Renal pelvis (tissue), 4 donors: ENCODE data around the gene SYT3. TPM values are rescaled to one million over a fixed set of nuclear protein-coding genes. Genes with fewer than 3 reads are reported as not detected.

ENCODE experiments used
- DNase-seq: peaks from one replicate; pipeline ENCODE4 v3.0.0-alpha.2; 2013
- polyA plus RNA-seq, 3 donors: library from polyadenylated mRNA; unstranded; fragments of 120-200 nt; gene quantifications; one replicate each; pipeline ENCODE4 v1.2.1, GENCODE V29; 2013; ENCODE audit not compliant: insufficient read length in 3 of 3

The SYT3 gene
- polyA plus RNA-seq, 3 donors: 0.87 to 1.2 (median 0.90) TPM

- no peak for DNase-seq
Measured at GRCh38 chr19:50662651-50663481, 23.2 kb upstream of the SYT3 start.

- no peak for DNase-seq
Measured at GRCh38 chr19:50661766-50662650, 22.3 kb upstream of the SYT3 start.

- no peak for DNase-seq
Measured at GRCh38 chr19:50661023-50661422, 21.3 kb upstream of the SYT3 start.

GRCh38 chr19:50660088-50660366, 20.3 kb upstream of the SYT3 start:
- no peak for DNase-seq

GRCh38 chr19:50659318-50660087, 19.8 kb upstream of the SYT3 start:
- DNase-seq: no peak

GRCh38 chr19:50658441-50659317, 19.0 kb upstream of the SYT3 start:
- DNase-seq: peak; percentile 90

GRCh38 chr19:50657712-50658440, 18.2 kb upstream of the SYT3 start:
- peak; percentile 99 for DNase-seq

GRCh38 chr19:50657222-50657669, 17.6 kb upstream of the SYT3 start:
- no peak for DNase-seq

- no peak for DNase-seq
Measured at GRCh38 chr19:50654882-50655281, 15.2 kb upstream of the SYT3 start.

GRCh38 chr19:50652722-50653121, 13.0 kb upstream of the SYT3 start:
- no peak for DNase-seq

GRCh38 chr19:50651174-50651573, 11.5 kb upstream of the SYT3 start:
- no peak for DNase-seq

- no peak for DNase-seq
Measured at GRCh38 chr19:50649433-50650391, 10.0 kb upstream of the SYT3 start, which contains the start of gene C19orf81. C19orf81 (plus strand) TSS chr19:50649445; CDS start chr19:50649445, 0 bp downstream.

- no peak for DNase-seq
Measured at GRCh38 chr19:50648659-50649058, 9.0 kb upstream of the SYT3 start.

- DNase-seq: no peak
Measured at GRCh38 chr19:50647879-50648615, 8.4 kb upstream of the SYT3 start.

- DNase-seq: no peak
Measured at GRCh38 chr19:50646074-50646807, 6.6 kb upstream of the SYT3 start.

- no peak for DNase-seq
Measured at GRCh38 chr19:50645107-50645506, 5.4 kb upstream of the SYT3 start.

GRCh38 chr19:50644315-50644915, 4.7 kb upstream of the SYT3 start:
- DNase-seq: no peak
